K562 (cell line): ENCODE results near the gene WDR47.

Source experiments
- ARNT ChIP-seq, 2 experiments: fragments of 450-650 bp; IDR thresholded peaks; 2 replicates each; pipeline ENCODE4 v1.6.1; 2016; ENCODE audit warnings: mild to moderate bottlenecking in 1 of 2
- BHLHE40 ChIP-seq: IDR thresholded peaks from 2 replicates; pipeline ENCODE4 v1.6.1; 2011; ENCODE audit warnings: low read length, improper control_type of control experiment
- CTCF ChIP-seq, 3 experiments: IDR thresholded peaks in 2 of 3; conservative IDR thresholded peaks in 1 of 3; 2 replicates each; pipeline ENCODE4 v1.5.1; 2011 to 2012; ENCODE audit warnings: low read length in 3 of 3, mild to moderate bottlenecking in 3 of 3, control low read depth in 2 of 3, improper control_type of control experiment in 1 of 3, inconsistent platforms in 1 of 3, low read depth in 1 of 3, mixed read lengths in 1 of 3, moderate library complexity in 1 of 3; ENCODE audit not compliant: insufficient read depth in 2 of 3
- ESRRA ChIP-seq: fragments of 450-650 bp; IDR thresholded peaks from 2 replicates; pipeline ENCODE4 v1.6.1; 2014; ENCODE audit warnings: low read depth, mild to moderate bottlenecking, moderate library complexity, borderline replicate concordance
- NR2C1 ChIP-seq, 2 experiments: fragments of 450-650 bp; IDR thresholded peaks; 2 replicates each; pipeline ENCODE4 v1.6.1; 2017; ENCODE audit warnings: mild to moderate bottlenecking in 2 of 2, antibody characterized with exemption in 1 of 2, inconsistent platforms in 1 of 2, missing compliant biosample characterization in 1 of 2, missing genetic modification characterization in 1 of 2
- POLR2AphosphoS5 ChIP-seq: IDR thresholded peaks from 2 replicates; pipeline ENCODE4 v1.6.1; 2011; ENCODE audit warnings: mild to moderate bottlenecking, low read depth, low read length, moderate library complexity; ENCODE audit not compliant: control insufficient read depth, insufficient read depth
- RBM39 ChIP-seq: fragments of 200-400 bp; formaldehyde crosslinking; optimal IDR thresholded peaks from 2 replicates; pipeline ENCODE3; 2018; ENCODE audit warnings: low read depth, low read length
- RCOR1 ChIP-seq, 2 experiments: IDR thresholded peaks; 2 replicates each; pipeline ENCODE4 v1.6.1; 2012; ENCODE audit warnings: low read depth in 2 of 2, low read length in 2 of 2, borderline replicate concordance in 1 of 2, improper control_type of control experiment in 1 of 2
- REST ChIP-seq, 2 experiments: fragments of 450-650 bp; formaldehyde crosslinking in 1 of 2; IDR thresholded peaks; 2 replicates each; pipeline versions ENCODE4 v1.4.0 to v1.6.1; 2014 to 2020; ENCODE audit warnings: mild to moderate bottlenecking in 2 of 2, borderline replicate concordance in 1 of 2, low read depth in 1 of 2
- TARDBP ChIP-seq: fragments of 450-650 bp; IDR thresholded peaks from 2 replicates; pipeline ENCODE4 v1.6.1; 2016
- ZNF707 ChIP-seq: fragments of 250-450 bp; sonication (Bioruptor Pico); conservative IDR thresholded peaks from 2 replicates; pipeline ENCODE4 v1.8.0; 2022; ENCODE audit warnings: inconsistent platforms, mild to moderate bottlenecking, moderate library complexity
- ZNF780A ChIP-seq: fragments of 250-450 bp; sonication (Bioruptor Pico); IDR thresholded peaks from 2 replicates; pipeline ENCODE4 v1.5.0; 2021; ENCODE audit warnings: mild to moderate bottlenecking

- TF ChIP-seq ZNF707 (no peak), ARNT (IDR thresholded peaks at IDR 0.05) (no peak), REST (IDR thresholded peaks at IDR 0.05; ENCODE audit: borderline replicate concordance) (no peak), REST (CRISPR knock-in tag; IDR thresholded peaks at IDR 0.05; ENCODE audit: low read depth) (no peak), ZNF780A (no peak), RCOR1 (IDR thresholded peaks at IDR 0.05; ENCODE audit: borderline replicate concordance in 1 of 2, low read depth in 2 of 2, low read length in 2 of 2) (no peak), ESRRA (no peak), POLR2AphosphoS5 (no peak), CTCF (IDR thresholded peaks at IDR 0.05 in 2 of 3, conservative IDR thresholded peaks at IDR 0.05 in 1 of 3; ENCODE audit: insufficient read depth in 2 of 3, low read depth in 1 of 3, low read length in 3 of 3) (no peak), RBM39 (no peak), TARDBP (no peak), NR2C1 (IDR thresholded peaks at IDR 0.05) (no peak), NR2C1 (tag; IDR thresholded peaks at IDR 0.05) (no peak), BHLHE40 (no peak)
Measured at GRCh38 chr1:109050228-109050995, 8.5 kb upstream of the WDR47 start.
